ENCODE data around the gene EXOC4. TPM values are rescaled to one million over a fixed set of nuclear protein-coding genes. Genes with fewer than 3 reads are reported as not detected.

The EXOC4 gene
- total RNA-seq, 2 experiments from 2014 or later: 58.0 to 59.9 TPM

GRCh38 chr7:133299676-133300075 lies 46.8 kb downstream of the EXOC4 start:
- no peaks in the 10 kb centered on the region for H3K9me3 Mint-ChIP-seq
- no peaks in the 10 kb centered on the region for H3K36me3 ChIP-seq (ENCODE audit: insufficient read depth, low read length)

GRCh38 chr7:133300088-133300487 lies 47.2 kb downstream of the EXOC4 start:
- no peak for TF ChIP-seq CTCF (IDR thresholded peaks at IDR 0.05)
- H3K27me3 ChIP-seq (ENCODE audit: control insufficient read depth in 1 of 2, insufficient read depth in 2 of 2, low read length in 2 of 2): no peaks in the 10 kb centered on the region
- Mint-ChIP-seq H3K4me1 (ENCODE audit: low read depth) (peaks cover 4% of the 10 kb centered on the region), H3K27me3 (no peaks in the 10 kb centered on the region), H3K4me3 (no peak overlapping the region), H3K27ac (no peak overlapping the region), H3K9me3 (no peaks in the 10 kb centered on the region), H3K36me3 (ENCODE audit: low read depth) (peaks cover 16% of the 10 kb centered on the region)
- H3K4me3 ChIP-seq (ENCODE audit: low read length): no peak overlapping the region
- H3K36me3 ChIP-seq (ENCODE audit: insufficient read depth, low read length): no peaks in the 10 kb centered on the region
- H3K9me3 ChIP-seq (ENCODE audit: control insufficient read depth in 1 of 2, insufficient read depth in 1 of 2, low read length in 2 of 2): no peaks in the 10 kb centered on the region
- no peak for ATAC-seq (ENCODE audit: poor library complexity)
- H3K27ac ChIP-seq (ENCODE audit: low read depth in 1 of 2, low read length in 2 of 2): no peak overlapping the region
- CTCF ChIA-PET: no interaction called here
- DNase-seq: no peak
- H3K4me1 ChIP-seq (ENCODE audit: insufficient read depth, low read length): no peaks in the 10 kb centered on the region
- intact Hi-C loops (cut with DNase I, micrococcal nuclease): no loop called here
- POLR2A ChIA-PET: no interaction called here

More at GRCh38 chr7:133299676-133300075, 46.8 kb downstream of the EXOC4 start:
- Mint-ChIP-seq H3K27me3 (no peaks in the 10 kb centered on the region), H3K4me1 (ENCODE audit: low read depth) (peaks cover 4% of the 10 kb centered on the region), H3K27ac (no peak overlapping the region), H3K36me3 (ENCODE audit: low read depth) (peaks cover 12% of the 10 kb centered on the region), H3K4me3 (no peak overlapping the region)
- ChIA-PET POLR2A (no interaction called here), CTCF (no interaction called here)
- Histone ChIP-seq H3K4me3 (ENCODE audit: low read length) (no peak overlapping the region), H3K4me1 (ENCODE audit: insufficient read depth, low read length) (no peaks in the 10 kb centered on the region), H3K27me3 (ENCODE audit: control insufficient read depth in 1 of 2, insufficient read depth in 2 of 2, low read length in 2 of 2) (no peaks in the 10 kb centered on the region), H3K27ac (ENCODE audit: low read depth in 1 of 2, low read length in 2 of 2) (no peak overlapping the region), H3K9me3 (ENCODE audit: control insufficient read depth in 1 of 2, insufficient read depth in 1 of 2, low read length in 2 of 2) (no peaks in the 10 kb centered on the region)
- DNase-seq (no peak), ATAC-seq (ENCODE audit: poor library complexity) (no peak)
- TF ChIP-seq CTCF (IDR thresholded peaks at IDR 0.05): no peak
- intact Hi-C loops (cut with DNase I, micrococcal nuclease): no loop called here

GRCh38 chr7:133300811-133301210 lies 47.9 kb downstream of the EXOC4 start:
- Histone ChIP-seq H3K36me3 (ENCODE audit: insufficient read depth, low read length) (peaks cover 4% of the 10 kb centered on the region), H3K4me1 (ENCODE audit: insufficient read depth, low read length) (no peaks in the 10 kb centered on the region), H3K4me3 (ENCODE audit: low read length) (no peak overlapping the region), H3K9me3 (ENCODE audit: control insufficient read depth in 1 of 2, insufficient read depth in 1 of 2, low read length in 2 of 2) (no peaks in the 10 kb centered on the region), H3K27ac (ENCODE audit: low read depth in 1 of 2, low read length in 2 of 2) (no peak overlapping the region), H3K27me3 (ENCODE audit: control insufficient read depth in 1 of 2, insufficient read depth in 2 of 2, low read length in 2 of 2) (no peaks in the 10 kb centered on the region)
- Mint-ChIP-seq H3K9me3 (no peaks in the 10 kb centered on the region), H3K27ac (no peak overlapping the region), H3K36me3 (ENCODE audit: low read depth) (peaks cover 19% of the 10 kb centered on the region), H3K27me3 (no peaks in the 10 kb centered on the region), H3K4me3 (no peak overlapping the region), H3K4me1 (ENCODE audit: low read depth) (peaks cover 4% of the 10 kb centered on the region)
- intact Hi-C loops (cut with DNase I, micrococcal nuclease): no loop called here
- no peak for TF ChIP-seq CTCF (IDR thresholded peaks at IDR 0.05)
- ATAC-seq (ENCODE audit: poor library complexity) (no peak), DNase-seq (no peak)
- ChIA-PET CTCF (no interaction called here), POLR2A (no interaction called here)
